Activated T-cell treated with anti-CD3 and anti-CD28 coated beads for 4 hours (primary cell): ENCODE measurements around the gene RAD51C.
"Not testable (repeated sequence)": the region's sequence is repeated elsewhere in the genome, so short reads cannot be mapped to it uniquely, and the experiment has no call there.

Experiments
- DNase-seq: peaks from one replicate; pipeline ENCODE4 v3.0.0-alpha.2; 2020

RAD51C gene

GRCh38 chr17:58692239-58693055, at the start of gene RAD51C:
TSS of gene RAD51C (plus strand) at chr17:58692602. CDS start at chr17:58692644, 42 bp downstream.
- peak; percentile 76 for DNase-seq

GRCh38 chr17:58643147-58643546, 49.3 kb upstream of the RAD51C start:
- DNase-seq = no peak

- no peak for DNase-seq
Measured at GRCh38 chr17:58648236-58648635, 44.2 kb upstream of the RAD51C start.

- not testable (repeated sequence) for DNase-seq
Measured at GRCh38 chr17:58657962-58658803, 34.2 kb upstream of the RAD51C start.

- DNase-seq = peak; percentile 64
Measured at GRCh38 chr17:58658804-58659713, 33.3 kb upstream of the RAD51C start.

- DNase-seq = not testable (repeated sequence)
Measured at GRCh38 chr17:58659714-58660084, 32.7 kb upstream of the RAD51C start.

GRCh38 chr17:58660621-58661020, 31.8 kb upstream of the RAD51C start:
- DNase-seq = no peak

- no peak for DNase-seq
Measured at GRCh38 chr17:58661499-58661898, 30.9 kb upstream of the RAD51C start.

GRCh38 chr17:58664302-58664701, 28.1 kb upstream of the RAD51C start:
- DNase-seq = no peak

GRCh38 chr17:58665946-58666857, 26.2 kb upstream of the RAD51C start:
- DNase-seq = no peak

GRCh38 chr17:58666858-58667267, 25.5 kb upstream of the RAD51C start:
- no peak for DNase-seq

- DNase-seq = no peak
Measured at GRCh38 chr17:58667934-58668597, 24.3 kb upstream of the RAD51C start.

- no peak for DNase-seq
Measured at GRCh38 chr17:58668598-58668935, 23.8 kb upstream of the RAD51C start.

- no peak for DNase-seq
Measured at GRCh38 chr17:58669853-58670252, 22.5 kb upstream of the RAD51C start.

- no peak for DNase-seq
Measured at GRCh38 chr17:58671969-58672368, 20.4 kb upstream of the RAD51C start.

- no peak for DNase-seq
Measured at GRCh38 chr17:58677194-58677880, 15.1 kb upstream of the RAD51C start.

GRCh38 chr17:58678287-58678686, 14.1 kb upstream of the RAD51C start:
- DNase-seq = not testable (repeated sequence)

- DNase-seq = no peak
Measured at GRCh38 chr17:58679263-58680037, 13.0 kb upstream of the RAD51C start.

GRCh38 chr17:58680038-58680369, 12.4 kb upstream of the RAD51C start:
- no peak for DNase-seq

GRCh38 chr17:58684003-58684402, 8.4 kb upstream of the RAD51C start:
- no peak for DNase-seq
